HepG2 (cell line): ENCODE data around the gene MARF1. TPM values are rescaled to one million over a fixed set of nuclear protein-coding genes. Genes with fewer than 3 reads are reported as not detected.

Source experiments
- ARNT2 ChIP-seq: sonication (generic); formaldehyde crosslinking; IDR thresholded peaks from 2 replicates; pipeline ENCODE4 v1.8.0; 2022; ENCODE audit warnings: mild to moderate bottlenecking, low read depth, missing genetic modification reagents, moderate library complexity
- IKZF4 ChIP-seq: sonication (generic); formaldehyde crosslinking; IDR thresholded peaks from 2 replicates; pipeline ENCODE4 v1.5.1; 2020; ENCODE audit warnings: borderline replicate concordance, mild to moderate bottlenecking, low read depth, missing genetic modification reagents; ENCODE audit errors: not compliant biosample characterization
- KLF16 ChIP-seq, 2 experiments: sonication (generic) in 1 of 2; formaldehyde crosslinking in 1 of 2; IDR thresholded peaks; 2 replicates each; pipeline versions ENCODE4 v1.6.1 to v1.8.0; 2016 to 2023; ENCODE audit warnings: missing genetic modification reagents in 2 of 2, missing compliant biosample characterization in 1 of 2
- TBX3 ChIP-seq: fragments of 450-650 bp; IDR thresholded peaks from 2 replicates; pipeline ENCODE4 v1.6.1; 2017; ENCODE audit warnings: antibody characterized with exemption, mild to moderate bottlenecking, inconsistent platforms, borderline replicate concordance
- THAP11 ChIP-seq: IDR thresholded peaks from 2 replicates; pipeline ENCODE4 v1.6.1; 2016; ENCODE audit warnings: missing biosample characterization, missing genetic modification reagents
- WIZ ChIP-seq: sonication (generic); formaldehyde crosslinking; IDR thresholded peaks from 2 replicates; pipeline ENCODE4 v1.5.1; 2020; ENCODE audit warnings: mild to moderate bottlenecking, missing genetic modification reagents
- ZBTB3 ChIP-seq: sonication (generic); formaldehyde crosslinking; IDR thresholded peaks from 2 replicates; pipeline ENCODE4 v1.4.0; 2020; ENCODE audit warnings: low read depth, mild to moderate bottlenecking, moderate library complexity, missing genetic modification reagents, borderline replicate concordance
- ZNF138 ChIP-seq: sonication (generic); formaldehyde crosslinking; IDR thresholded peaks from 2 replicates; pipeline ENCODE4 v1.5.0; 2020; ENCODE audit warnings: mild to moderate bottlenecking, low read depth, missing genetic modification reagents
- ZNF589 ChIP-seq: sonication (generic); formaldehyde crosslinking; conservative IDR thresholded peaks from 2 replicates; pipeline ENCODE4 v1.8.0; 2022; ENCODE audit warnings: mild to moderate bottlenecking, moderate library complexity, missing genetic modification reagents
- ZNF83 ChIP-seq: sonication (generic); formaldehyde crosslinking; IDR thresholded peaks from 2 replicates; pipeline ENCODE4 v1.4.0; 2020; ENCODE audit warnings: missing genetic modification reagents, mild to moderate bottlenecking, borderline replicate concordance
- polyA plus RNA-seq, 8 experiments: library from polyadenylated mRNA; depleted of rRNA in 3 of 8; stranded (reverse) in 7 of 8; unstranded in 1 of 8; fragments of >200 nt; fragmentation: Illumina TruSeq in 4 of 8; extraction: Trizol in 4 of 8; gene quantifications; 2 replicates each; pipeline versions ENCODE4 v1.2.1 to v1.2.3, GENCODE V29; 2011 to 2016; ENCODE audit warnings: low read depth in 4 of 8, missing spikeins in 1 of 8, mixed read lengths in 1 of 8; ENCODE audit not compliant: insufficient read depth in 1 of 8
- total RNA-seq, 5 experiments: library from RNA; depleted of rRNA; stranded (reverse); fragments of >200 nt; fragmentation: Illumina TruSeq; extraction: Trizol; gene quantifications; 2 replicates each; pipeline ENCODE4 v1.2.3, GENCODE V29; 2016; ENCODE audit warnings: low read depth in 1 of 5
- TF ChIP-seq, protein P1 (sequence below): sonication (generic); formaldehyde crosslinking; IDR thresholded peaks from 2 replicates; pipeline ENCODE4 v1.4.0; 2020; ENCODE audit warnings: mild to moderate bottlenecking, missing genetic modification reagents
- TF ChIP-seq, protein P2 (sequence below): sonication (generic); formaldehyde crosslinking; IDR thresholded peaks from 2 replicates; pipeline ENCODE4 v1.4.0; 2020; ENCODE audit warnings: missing genetic modification reagents, borderline replicate concordance
- TF ChIP-seq, protein P3 (sequence below): sonication (generic); formaldehyde crosslinking; IDR thresholded peaks from 2 replicates; pipeline ENCODE4 v1.4.0; 2020; ENCODE audit warnings: missing genetic modification reagents, mild to moderate bottlenecking, borderline replicate concordance

Gene MARF1
- total and polyA plus RNA-seq, 2 of the 13 experiments (the other 11 are each of a cell fraction or from before 2014, with no cell fraction given), result 8.7 to 20.7 TPM

DNA sequence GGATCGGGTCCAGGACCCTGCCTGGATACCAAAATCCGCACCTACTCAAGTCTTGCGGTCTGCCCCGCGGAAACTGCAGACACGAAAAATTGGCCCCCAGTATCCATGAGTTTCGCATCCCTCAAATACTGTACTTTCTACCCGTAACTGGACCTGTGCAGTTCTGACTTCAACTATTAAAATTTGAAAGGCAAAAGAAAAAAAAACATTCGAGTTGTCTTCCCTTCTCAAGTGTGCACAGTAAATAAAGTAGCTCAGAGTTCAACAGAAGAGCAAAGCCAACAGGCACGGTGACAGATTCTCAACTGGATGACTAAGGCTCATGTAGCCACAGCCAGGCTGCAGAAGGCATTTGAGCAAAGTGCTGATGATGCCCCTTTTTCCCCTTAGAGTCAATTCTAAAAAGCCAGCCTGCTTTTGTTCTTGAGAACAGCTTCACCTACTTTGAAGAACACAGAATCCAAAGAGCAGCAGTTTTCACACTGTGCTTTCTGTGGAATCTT lies 32.5 kb downstream of the MARF1 start (continued):
- TF ChIP-seq, protein P1, sequence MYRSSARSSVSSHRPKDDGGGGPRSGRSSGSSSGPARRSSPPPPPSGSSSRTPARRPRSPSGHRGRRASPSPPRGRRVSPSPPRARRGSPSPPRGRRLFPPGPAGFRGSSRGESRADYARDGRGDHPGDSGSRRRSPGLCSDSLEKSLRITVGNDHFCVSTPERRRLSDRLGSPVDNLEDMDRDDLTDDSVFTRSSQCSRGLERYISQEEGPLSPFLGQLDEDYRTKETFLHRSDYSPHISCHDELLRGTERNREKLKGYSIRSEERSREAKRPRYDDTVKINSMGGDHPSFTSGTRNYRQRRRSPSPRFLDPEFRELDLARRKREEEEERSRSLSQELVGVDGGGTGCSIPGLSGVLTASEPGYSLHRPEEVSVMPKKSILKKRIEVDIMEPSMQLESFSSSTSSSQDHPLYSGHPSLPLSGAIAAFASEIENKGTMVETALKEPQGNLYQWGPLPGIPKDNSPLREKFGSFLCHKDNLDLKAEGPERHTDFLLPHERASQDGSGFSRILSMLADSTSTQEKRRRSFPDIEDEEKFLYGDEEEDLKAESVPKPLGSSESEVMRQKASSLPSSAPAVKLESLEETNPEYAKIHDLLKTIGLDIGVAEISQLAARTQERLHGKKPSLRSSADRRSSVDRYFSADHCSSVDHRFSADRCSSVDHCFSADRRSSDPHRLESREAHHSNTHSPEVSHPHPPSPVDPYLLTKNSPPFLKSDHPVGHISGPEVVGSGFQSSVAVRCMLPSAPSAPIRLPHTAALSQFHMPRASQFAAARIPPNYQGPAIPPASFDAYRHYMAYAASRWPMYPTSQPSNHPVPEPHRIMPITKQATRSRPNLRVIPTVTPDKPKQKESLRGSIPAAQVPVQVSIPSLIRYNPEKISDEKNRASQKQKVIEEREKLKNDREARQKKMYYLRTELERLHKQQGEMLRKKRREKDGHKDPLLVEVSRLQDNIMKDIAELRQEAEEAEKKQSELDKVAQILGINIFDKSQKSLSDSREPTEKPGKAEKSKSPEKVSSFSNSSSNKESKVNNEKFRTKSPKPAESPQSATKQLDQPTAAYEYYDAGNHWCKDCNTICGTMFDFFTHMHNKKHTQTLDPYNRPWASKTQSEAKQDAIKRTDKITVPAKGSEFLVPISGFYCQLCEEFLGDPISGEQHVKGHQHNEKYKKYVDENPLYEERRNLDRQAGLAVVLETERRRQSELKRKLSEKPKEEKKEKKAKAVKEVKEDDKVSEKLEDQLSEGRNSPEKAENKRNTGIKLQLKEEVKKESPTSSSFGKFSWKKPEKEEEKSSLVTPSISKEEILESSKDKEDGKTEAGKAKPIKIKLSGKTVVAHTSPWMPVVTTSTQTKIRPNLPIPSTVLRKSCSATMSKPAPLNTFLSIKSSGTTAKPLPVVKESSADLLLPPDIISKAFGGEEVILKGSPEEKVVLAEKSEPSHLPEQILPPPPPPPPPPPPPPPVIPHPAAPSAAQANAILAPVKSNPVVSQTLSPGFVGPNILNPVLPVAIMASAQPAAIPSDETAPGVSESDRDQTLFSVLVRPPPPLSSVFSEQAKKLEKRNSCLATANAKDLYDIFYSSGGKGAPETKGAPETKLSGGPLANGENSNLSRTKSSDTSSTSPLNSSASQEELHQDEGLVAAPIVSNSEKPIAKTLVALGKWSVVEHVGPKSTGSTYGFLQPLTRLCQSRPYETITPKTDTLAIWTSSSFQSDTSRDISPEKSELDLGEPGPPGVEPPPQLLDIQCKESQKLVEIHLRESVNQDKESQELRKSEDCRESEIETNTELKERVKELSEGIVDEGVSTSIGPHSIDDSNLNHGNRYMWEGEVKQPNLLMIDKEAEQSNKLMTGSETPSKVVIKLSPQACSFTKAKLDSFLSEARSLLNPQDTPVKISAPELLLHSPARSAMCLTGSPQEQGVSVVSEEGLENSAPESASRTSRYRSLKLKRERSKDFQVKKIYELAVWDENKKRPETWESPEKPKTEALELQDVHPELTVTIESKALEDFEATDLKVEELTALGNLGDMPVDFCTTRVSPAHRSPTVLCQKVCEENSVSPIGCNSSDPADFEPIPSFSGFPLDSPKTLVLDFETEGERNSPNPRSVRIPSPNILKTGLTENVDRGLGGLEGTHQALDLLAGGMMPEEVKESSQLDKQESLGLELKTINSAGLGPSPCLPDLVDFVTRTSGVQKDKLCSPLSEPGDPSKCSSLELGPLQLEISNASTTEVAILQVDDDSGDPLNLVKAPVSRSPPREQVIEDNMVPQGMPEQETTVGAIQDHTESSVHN (CRISPR knock-in tag), result 0 out of 2 replicates have a peak, but pooled peaks have one; percentile 14
- TF ChIP-seq ZBTB3 (no peak; the same call in 1 of the 2 replicates), ZNF138 (CRISPR knock-in tag) (no peak), ZNF83 (CRISPR knock-in tag) (no peak), KLF16 (CRISPR knock-in tag; IDR thresholded peaks at IDR 0.05) (peak in 1 of 2 experiments; percentile 44; a peak in 1 of 4 replicates), THAP11 (CRISPR knock-in tag) (peak; percentile 66), ARNT2 (no peak), TBX3 (peak; percentile 40; the same call in 1 of the 2 replicates), WIZ (CRISPR knock-in tag) (no peak), ZNF589 (no peak), IKZF4 (no peak)
- TF ChIP-seq, protein P2, sequence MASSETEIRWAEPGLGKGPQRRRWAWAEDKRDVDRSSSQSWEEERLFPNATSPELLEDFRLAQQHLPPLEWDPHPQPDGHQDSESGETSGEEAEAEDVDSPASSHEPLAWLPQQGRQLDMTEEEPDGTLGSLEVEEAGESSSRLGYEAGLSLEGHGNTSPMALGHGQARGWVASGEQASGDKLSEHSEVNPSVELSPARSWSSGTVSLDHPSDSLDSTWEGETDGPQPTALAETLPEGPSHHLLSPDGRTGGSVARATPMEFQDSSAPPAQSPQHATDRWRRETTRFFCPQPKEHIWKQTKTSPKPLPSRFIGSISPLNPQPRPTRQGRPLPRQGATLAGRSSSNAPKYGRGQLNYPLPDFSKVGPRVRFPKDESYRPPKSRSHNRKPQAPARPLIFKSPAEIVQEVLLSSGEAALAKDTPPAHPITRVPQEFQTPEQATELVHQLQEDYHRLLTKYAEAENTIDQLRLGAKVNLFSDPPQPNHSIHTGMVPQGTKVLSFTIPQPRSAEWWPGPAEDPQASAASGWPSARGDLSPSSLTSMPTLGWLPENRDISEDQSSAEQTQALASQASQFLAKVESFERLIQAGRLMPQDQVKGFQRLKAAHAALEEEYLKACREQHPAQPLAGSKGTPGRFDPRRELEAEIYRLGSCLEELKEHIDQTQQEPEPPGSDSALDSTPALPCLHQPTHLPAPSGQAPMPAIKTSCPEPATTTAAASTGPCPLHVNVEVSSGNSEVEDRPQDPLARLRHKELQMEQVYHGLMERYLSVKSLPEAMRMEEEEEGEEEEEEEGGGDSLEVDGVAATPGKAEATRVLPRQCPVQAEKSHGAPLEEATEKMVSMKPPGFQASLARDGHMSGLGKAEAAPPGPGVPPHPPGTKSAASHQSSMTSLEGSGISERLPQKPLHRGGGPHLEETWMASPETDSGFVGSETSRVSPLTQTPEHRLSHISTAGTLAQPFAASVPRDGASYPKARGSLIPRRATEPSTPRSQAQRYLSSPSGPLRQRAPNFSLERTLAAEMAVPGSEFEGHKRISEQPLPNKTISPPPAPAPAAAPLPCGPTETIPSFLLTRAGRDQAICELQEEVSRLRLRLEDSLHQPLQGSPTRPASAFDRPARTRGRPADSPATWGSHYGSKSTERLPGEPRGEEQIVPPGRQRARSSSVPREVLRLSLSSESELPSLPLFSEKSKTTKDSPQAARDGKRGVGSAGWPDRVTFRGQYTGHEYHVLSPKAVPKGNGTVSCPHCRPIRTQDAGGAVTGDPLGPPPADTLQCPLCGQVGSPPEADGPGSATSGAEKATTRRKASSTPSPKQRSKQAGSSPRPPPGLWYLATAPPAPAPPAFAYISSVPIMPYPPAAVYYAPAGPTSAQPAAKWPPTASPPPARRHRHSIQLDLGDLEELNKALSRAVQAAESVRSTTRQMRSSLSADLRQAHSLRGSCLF (CRISPR knock-in tag), result no peak
- TF ChIP-seq, protein P3, sequence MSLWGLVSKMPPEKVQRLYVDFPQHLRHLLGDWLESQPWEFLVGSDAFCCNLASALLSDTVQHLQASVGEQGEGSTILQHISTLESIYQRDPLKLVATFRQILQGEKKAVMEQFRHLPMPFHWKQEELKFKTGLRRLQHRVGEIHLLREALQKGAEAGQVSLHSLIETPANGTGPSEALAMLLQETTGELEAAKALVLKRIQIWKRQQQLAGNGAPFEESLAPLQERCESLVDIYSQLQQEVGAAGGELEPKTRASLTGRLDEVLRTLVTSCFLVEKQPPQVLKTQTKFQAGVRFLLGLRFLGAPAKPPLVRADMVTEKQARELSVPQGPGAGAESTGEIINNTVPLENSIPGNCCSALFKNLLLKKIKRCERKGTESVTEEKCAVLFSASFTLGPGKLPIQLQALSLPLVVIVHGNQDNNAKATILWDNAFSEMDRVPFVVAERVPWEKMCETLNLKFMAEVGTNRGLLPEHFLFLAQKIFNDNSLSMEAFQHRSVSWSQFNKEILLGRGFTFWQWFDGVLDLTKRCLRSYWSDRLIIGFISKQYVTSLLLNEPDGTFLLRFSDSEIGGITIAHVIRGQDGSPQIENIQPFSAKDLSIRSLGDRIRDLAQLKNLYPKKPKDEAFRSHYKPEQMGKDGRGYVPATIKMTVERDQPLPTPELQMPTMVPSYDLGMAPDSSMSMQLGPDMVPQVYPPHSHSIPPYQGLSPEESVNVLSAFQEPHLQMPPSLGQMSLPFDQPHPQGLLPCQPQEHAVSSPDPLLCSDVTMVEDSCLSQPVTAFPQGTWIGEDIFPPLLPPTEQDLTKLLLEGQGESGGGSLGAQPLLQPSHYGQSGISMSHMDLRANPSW (CRISPR knock-in tag), result no peak
